ENCODE data around the gene ZNF672.

- TF ChIP-seq CTCF (IDR thresholded peaks at IDR 0.05) (no peak), POLR2A (IDR thresholded peaks at IDR 0.05) (no peak), POLR2AphosphoS5 (IDR thresholded peaks at IDR 0.05) (no peak)
Measured at GRCh38 chr1:248851390-248851789, 13.4 kb downstream of the ZNF672 start.
